Fibroblast of the aortic adventitia (primary cell): ENCODE data around the gene ZNF654. TPM values are rescaled to one million over a fixed set of nuclear protein-coding genes. Genes with fewer than 3 reads are reported as not detected.

Source experiments
- DNase-seq: peaks from one replicate; pipeline ENCODE4 v3.0.0-alpha.2; 2010; ENCODE audit warnings: low read depth
- H3K4me3 ChIP-seq: 2 replicates; pipeline ENCODE4 v1.5.1; 2011; ENCODE audit warnings: low read depth, mild to moderate bottlenecking, control low read depth, low read length, moderate library complexity
- CTCF ChIP-seq: IDR thresholded peaks from 2 replicates; pipeline ENCODE4 v1.5.1; 2011; ENCODE audit warnings: mild to moderate bottlenecking, low read length, control low read depth, inconsistent platforms; ENCODE audit not compliant: insufficient read depth
- total RNA-seq: library from RNA; depleted of rRNA; stranded (reverse); fragments of >200 nt; gene quantifications from 2 replicates; pipeline ENCODE4 v1.2.3, GENCODE V29; 2012; ENCODE audit warnings: low replicate concordance

The ZNF654 gene
- total RNA-seq, 1 donor: 19.1 TPM

GRCh38 chr3:88082854-88083253, 23.8 kb downstream of the ZNF654 start:
- no peak overlapping the region for H3K4me3 ChIP-seq
- no peak for DNase-seq
- no peak for TF ChIP-seq CTCF

GRCh38 chr3:88084097-88084501, 25.0 kb downstream of the ZNF654 start:
- no peak for DNase-seq
- TF ChIP-seq CTCF: no peak
- no peak overlapping the region for H3K4me3 ChIP-seq

GRCh38 chr3:88090681-88091080, 31.6 kb downstream of the ZNF654 start:
- no peak for DNase-seq
- TF ChIP-seq CTCF: no peak
- no peak overlapping the region for H3K4me3 ChIP-seq

GRCh38 chr3:88092270-88092669, 33.2 kb downstream of the ZNF654 start:
- no peak for DNase-seq
- TF ChIP-seq CTCF: no peak

GRCh38 chr3:88093266-88093665, 34.2 kb downstream of the ZNF654 start:
- H3K4me3 ChIP-seq: no peak overlapping the region

More at GRCh38 chr3:88092270-88092669, 33.2 kb downstream of the ZNF654 start:
- H3K4me3 ChIP-seq: no peak overlapping the region

GRCh38 chr3:88101142-88101541, 42.1 kb downstream of the ZNF654 start:
- TF ChIP-seq CTCF: no peak
- no peak overlapping the region for H3K4me3 ChIP-seq
- peak; percentile 7 for DNase-seq

More at GRCh38 chr3:88093266-88093665, 34.2 kb downstream of the ZNF654 start:
- no peak for DNase-seq
- no peak for TF ChIP-seq CTCF

GRCh38 chr3:88105325-88105724, 46.3 kb downstream of the ZNF654 start:
- TF ChIP-seq CTCF: no peak
- no peak overlapping the region for H3K4me3 ChIP-seq
- peak; percentile 23 for DNase-seq
